HG03097 (cell line): ENCODE results near the gene TRPC4AP.

Source experiments
- ATAC-seq: cut with Tn5 transposase; IDR thresholded peaks from one replicate; pipeline ENCODE4 v1.9.1; 2021; ENCODE audit not compliant: unreplicated experiment, low FRiP score

The TRPC4AP gene

DNA sequence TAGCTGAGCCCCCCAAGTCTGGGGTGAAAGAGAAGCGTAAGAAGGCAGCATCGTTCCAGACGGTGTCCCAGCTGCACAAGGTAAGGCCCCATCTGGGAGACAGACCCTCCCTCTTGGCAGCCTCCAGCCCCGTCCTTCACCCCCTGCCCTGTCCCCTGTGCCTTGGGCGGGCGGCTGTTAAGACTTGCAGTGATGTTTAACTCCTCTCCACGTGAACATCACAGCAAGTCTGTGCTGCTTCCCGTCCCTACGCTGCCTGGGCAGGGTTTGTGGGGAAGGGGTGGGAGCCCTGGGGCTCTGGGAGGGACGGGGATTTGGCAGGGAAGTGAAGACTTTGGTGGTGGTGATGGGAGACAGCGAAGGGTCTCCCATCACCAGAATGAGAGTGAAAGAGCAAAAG, 102.4 kb downstream of the TRPC4AP start:
- no peak for ATAC-seq

DNA sequence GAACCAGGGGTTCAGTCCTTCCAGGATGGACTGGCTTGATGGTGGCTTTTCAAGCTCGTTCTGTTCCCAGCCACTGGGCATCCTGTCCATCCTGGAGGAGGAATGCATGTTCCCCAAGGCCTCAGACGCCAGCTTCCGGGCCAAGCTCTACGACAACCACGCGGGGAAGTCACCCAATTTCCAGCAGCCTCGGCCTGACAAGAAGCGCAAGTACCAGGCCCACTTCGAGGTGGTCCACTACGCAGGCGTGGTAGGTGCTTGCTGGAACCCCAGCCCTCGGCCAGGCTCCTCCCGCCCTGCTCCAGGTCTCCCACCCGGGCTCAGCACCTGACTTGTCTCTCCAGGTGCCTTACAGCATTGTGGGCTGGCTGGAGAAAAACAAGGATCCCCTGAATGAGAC, 102.9 kb downstream of the TRPC4AP start:
- ATAC-seq: no peak

DNA sequence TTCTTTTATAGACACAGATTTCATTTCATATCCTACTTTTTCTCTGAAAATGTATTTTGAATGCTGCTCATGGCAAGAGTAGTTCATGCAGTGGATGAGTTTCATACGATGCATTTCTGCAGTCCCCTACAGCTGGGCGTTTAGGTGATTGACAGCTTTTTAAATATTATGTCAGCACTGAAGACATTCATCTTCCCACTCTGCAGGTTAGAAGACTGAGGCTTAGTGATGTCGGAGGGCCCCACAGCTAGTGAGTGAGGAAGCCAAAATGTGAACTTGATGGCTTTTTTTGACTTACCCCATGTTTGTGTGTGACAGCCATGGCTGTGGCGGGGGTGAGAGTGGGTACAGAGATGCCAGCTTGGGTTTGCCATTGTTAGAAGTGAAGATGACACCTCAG, 103.5 kb downstream of the TRPC4AP start:
- no peak for ATAC-seq

DNA sequence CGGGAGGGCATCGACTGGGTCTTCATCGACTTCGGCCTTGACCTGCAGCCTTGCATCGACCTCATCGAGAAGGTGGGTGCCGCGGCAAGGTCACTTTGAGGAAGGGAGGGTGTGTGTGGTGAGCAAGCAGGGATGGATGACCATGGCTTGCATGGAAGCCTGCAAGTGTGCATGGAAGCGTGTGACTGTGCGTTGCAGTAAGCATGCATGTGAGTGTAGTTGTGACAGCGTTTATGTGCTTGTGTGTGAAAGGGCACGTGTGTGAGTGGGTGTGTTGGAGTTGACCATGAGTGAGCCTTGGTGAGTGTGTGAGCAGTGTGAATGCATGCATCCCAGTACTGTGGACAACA, 104.4 kb downstream of the TRPC4AP start:
- no peak for ATAC-seq

DNA sequence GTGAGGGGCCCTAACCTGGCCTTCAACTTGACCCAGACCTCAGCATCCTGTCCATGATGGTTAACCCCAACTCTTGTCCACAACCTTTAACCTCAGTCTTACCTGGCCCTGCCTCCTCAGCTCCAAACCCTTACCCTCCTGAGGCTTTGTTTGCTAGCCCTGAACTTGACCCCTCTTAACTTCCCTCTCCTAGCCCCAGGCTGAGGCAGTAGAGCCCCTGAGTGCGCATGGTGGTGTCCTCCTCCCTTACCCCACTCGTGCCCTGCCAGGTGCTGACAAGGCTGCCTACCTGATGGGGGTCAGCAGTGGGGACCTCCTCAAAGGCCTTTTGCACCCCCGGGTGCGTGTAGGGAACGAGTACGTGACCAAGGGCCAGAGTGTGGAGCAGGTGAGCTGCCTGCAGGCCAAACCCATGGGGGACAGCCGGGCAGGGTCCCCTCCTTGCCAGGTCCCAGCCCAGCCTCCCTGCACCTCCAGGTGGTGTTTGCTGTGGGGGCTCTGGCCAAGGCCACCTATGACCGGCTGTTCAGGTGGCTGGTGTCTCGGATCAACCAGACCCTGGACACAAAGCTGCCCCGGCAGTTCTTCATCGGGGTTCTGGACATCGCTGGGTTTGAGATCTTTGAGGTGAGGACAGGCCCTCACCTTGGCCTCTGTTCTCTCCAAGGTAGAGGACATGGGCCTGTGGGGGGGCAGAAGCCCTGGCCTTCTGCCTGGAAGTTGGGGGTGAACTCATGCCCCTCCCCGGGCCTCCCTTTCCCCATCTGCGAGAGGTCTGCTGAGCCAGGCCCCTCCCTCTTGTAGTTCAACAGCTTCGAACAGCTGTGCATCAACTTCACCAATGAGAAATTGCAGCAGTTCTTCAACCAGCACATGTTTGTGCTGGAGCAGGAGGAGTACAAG, 105.1 kb downstream of the TRPC4AP start:
- no peak for ATAC-seq

DNA sequence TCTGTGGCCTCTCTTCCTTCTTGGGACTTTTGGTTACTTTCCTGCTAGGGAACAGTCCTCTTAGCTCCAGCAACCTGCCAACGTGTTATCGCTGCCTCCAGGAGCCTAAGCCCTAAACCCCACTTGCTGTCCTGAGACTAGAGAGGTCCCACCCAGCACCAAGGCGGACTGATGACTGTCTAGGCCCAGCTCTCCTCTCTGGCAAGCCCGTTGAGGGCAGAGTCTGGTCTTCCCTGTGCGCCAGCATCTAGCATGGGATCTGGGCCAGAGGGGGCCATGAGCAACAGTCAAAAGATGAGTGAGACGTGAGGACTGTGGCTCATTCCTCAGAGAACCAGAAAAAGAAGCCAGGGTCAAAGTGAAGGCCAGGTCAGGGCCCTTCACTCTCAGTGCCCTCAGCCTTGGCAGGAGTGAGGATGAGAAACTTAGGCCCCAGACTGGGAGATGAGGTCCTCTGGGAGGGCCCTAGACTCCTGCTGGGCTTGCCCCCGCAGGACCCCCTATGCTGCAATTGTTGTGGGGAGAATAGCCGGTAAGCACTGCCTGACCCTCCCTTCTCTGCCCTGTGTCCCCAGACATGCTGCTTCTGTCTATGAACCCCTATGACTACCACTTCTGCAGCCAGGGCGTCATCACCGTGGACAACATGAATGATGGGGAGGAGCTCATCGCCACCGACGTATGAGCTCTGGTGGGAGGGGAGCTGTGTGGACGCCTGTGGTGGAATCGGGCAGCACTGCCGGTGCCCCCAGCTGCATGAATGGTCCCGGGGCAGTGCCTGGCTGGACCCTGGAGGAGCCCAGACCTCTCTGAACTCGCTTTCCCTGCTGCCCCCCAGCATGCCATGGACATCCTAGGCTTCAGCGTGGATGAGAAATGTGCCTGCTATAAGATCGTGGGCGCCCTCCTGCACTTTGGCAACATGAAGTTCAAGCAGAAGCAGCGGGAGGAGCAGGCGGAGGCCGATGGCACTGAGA, 106.0 kb downstream of the TRPC4AP start:
- no peak for ATAC-seq

DNA sequence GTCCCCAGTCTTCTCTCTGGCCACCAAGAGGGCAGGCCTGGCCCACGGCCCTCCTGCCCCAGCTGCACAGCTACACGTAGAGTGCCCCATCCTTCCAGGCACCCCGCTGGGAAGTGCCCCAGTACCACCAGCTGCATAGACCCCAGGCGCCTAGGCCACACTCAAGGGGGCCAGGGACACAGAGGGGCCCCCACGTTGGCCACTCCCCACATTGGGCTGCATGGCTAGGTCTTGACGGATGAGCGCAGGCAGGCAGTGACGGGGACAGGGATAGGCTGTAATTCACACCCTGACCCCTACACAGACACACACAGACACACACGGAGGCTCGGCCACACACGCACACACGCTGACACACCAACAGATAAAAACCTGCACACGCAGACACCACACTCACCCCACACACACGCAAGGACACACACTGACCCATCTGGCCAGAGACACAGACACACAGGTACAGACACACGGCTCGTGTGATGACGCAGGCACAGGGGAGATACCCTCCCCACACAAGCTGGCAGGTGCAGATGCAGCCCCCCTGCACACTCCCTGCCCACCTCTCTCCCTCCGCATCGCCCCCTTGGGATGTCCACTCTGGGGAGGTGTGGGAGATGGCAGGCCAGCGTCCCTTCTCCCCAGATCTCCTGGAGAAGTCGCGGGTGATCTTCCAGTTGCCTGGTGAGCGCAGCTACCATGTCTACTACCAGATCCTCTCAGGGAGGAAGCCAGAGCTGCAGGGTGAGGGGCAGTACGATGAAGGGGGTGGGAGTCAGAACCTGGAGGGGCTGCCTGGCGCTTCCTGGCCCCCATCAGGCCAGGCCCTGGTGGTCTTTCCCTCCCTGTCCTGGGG, 106.9 kb downstream of the TRPC4AP start:
- no peak for ATAC-seq

DNA sequence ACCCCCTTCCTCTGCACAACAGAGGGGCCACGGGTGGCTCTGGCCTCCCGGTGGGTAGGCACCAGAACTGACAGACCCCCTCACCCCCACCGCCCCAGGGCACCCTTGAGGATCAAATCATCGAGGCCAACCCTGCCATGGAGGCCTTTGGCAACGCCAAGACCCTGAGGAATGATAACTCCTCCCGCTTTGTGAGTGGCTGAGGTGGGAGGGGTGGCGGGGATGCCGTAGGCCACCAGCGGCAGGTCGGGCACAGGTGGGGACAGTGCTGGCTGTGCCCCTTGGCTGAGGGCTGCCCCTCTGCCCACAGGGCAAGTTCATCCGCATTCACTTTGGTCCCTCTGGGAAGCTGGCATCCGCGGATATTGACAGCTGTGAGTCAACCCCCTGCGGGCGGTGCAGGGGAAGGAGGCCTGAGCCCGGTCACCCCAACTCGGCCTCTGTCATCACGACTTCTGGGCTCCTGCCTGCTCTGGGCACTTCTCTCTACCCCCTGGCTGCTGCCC, 107.8 kb downstream of the TRPC4AP start:
- no peak for ATAC-seq

DNA sequence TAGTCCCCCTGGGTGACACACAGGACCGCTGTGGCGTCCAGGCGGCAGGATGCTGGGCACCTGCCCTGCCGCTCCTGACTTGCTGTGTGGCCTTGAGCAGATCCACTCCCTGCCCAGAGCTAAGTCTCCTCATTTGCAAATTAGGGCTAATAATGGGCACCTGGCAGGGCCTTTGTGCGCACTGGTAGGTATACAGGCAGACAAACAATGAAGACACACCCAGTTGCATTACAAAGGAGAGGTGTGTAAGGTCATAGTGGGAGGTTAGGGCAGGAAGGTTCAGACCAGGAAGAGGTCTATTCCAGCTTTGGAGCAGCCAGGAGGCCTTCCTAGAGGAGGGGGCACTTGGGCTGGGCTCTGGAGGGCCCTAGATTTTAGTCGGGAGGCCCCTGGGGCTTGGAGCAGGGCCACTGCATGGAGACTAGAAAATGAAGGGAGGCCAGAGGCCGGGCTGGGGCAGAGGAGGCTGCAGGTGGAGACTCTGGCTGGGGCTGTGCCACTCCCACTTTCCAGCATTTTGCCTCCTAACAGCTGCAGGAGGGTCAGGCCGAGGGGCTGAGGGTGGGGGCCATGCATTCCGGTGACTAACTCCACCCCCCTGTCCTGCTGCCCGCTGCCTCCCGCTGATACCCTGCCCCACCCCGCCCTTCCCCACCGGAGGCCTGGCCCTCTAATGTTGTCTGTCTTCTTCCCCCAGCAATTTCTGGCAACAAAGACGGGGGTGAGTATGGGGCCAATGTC, 108.4 kb downstream of the TRPC4AP start:
- no peak for ATAC-seq

DNA sequence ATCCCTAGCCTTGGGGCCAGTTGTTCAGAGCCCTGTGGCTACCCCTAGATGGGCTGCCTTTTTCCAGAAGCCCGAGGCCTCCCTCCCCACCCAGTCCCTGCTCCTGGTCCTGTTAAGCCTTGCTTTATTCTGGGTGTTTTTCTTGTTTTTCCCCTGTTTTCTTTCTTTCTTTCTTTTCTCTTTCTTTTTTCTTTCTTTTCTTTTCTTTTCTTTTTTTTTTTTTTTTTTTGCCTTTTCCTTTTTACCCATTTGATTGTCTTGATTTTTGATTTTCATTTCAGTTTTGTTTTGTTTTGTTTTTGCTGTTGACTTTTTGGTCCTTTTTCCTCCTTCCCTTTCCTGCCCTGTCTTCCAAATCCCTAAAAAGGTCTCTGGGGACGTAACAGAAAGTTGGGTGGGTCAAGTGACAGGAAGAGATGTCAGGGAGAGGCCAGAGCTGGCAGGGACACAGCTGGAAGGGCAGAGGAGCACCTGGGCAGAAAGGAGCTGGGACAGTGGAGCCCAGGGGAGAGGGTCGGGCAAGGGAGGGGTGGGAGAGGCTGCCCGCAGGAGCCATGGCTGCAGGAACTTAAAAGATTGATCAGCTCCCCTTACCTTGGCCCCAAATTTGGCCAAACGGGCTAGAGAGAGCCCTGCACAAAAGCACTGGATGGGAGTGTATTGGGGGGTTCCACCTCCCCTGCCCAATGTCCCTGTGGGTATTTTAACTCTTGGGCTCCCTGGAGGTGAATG, 109.4 kb downstream of the TRPC4AP start:
- no peak for ATAC-seq

DNA sequence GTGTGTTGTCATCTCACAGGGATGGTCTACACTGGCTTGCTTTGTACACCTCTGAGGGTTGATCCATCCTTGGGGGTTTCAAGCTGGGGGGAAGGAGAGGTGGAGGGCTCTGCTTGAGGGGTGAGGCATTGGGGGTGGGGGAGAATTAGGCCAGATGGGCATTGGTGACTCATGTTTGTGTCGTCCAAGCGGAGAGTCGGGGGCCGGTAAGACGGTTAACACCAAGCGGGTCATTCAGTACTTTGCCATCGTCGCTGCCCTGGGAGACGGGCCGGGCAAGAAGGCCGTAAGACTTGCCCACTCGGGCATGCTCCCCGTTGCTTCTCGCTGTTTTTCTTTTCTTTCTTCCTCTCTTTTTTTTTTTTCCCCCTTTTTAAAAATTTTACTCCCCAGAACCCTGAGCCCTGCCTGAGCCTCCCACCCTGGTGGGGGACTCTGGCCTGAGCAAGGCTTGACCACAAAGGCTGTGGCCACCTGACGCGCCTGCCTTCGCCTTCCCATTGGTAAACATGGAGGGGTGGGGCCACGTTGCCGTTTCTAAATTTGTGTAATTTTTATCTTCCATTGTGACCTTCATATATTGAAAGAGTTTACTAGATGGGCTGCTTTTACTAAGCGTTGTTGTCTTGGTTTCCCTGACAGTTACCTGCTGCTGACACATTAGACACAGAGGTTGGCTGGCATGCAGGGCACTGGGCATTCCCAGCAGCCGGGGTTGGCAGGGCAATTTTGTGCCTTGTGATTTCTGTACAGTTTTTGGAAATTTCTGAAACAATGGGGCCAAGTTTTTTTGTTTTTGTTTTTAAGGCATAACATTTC, 110.1 kb downstream of the TRPC4AP start:
- ATAC-seq: no peak

DNA sequence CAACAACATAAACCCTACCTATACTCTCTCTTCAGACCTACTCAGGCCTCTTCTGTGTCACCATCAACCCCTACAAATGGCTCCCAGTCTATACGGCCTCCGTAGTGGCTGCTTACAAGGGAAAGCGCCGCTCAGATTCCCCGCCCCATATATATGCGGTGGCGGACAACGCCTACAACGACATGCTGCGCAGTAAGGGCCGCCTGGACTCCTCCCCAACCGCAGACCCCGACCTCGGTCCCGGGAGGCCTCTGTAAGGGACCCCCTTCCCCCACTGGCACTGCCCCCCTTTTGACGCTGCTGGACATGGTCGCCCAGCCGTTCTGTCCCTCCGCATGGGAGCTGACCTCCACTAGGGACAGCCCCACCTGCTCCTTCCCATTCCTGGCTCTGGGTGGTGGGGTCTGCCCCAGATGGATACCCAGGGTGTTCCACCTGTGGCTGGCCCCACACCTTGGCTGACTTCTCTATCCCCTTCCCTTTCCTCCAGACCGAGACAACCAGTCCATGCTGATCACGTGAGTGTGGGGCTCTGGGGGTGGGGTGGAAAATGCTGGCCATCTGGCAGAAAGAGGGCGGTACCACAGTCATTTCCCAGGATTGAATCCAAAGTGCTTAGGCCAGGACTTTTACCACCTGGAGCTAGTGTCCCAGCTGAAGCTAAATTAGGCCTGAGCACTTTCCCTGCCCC, 111.9 kb downstream of the TRPC4AP start:
- ATAC-seq: no peak

DNA sequence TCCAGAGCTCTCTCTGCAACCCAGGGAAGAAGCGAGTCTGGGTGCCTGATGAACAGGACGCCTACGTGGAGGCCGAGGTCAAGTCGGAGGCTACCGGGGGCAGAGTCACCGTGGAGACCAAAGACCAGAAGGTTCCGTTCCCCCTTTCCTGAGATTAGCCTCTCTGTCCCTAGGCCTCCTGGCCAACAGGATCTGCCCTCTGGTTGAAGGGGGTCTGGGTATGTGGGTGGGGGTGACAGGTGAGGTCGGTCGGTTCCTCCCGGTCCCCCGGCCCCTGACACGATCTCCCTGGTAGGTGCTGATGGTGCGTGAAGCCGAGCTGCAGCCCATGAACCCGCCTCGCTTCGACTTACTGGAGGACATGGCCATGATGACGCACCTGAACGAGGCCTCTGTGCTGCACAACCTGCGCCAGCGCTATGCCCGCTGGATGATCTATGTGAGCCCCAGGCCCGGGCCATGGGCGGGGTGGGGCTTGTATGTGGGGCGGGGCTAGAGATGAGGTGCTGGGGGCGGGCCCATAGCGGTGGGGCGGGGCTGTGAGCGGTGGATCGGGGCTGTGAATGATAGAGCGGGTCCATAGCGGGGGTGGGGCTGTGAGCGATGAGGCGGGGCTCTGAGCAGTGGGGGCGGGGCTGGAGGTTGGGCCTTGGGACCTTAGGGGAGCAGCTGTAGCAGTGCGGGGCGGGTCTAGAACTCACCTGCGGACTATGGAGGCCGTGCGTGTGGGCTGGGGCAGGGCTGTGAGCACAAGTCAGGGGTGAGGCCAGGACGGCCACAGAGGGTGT, 113.0 kb downstream of the TRPC4AP start:
- no peak for ATAC-seq

DNA sequence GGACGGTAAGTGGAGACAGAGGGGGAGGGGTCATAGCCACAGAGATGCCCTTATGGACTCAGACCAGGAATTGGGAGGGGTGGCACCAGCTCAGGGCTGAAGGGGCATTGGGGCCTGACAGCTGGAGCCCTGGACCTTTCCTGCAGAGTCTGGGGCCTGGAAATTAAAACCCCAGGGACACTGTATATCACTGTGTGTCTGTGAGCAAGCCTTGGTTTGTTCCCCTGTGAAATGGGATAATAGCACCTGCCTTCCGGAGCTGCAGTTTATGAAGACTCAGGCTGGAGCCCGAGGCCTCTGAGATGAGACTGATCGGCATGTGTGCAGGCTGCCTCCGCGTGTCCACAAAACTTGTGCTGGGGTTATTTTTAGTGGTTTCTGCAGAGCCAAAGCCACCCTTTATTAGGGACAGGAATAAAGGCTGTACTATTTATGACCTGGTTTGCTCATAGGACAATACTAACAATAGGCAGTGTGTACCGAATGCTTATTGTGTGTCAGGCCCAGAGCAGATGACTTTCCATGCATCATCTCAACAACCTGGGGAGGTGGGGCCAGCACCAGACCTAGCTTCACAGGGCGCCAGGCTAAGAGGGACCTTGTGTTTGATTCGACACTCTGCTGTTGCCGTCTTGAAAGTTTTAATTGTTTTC, 114.4 kb downstream of the TRPC4AP start:
- no peak for ATAC-seq

DNA sequence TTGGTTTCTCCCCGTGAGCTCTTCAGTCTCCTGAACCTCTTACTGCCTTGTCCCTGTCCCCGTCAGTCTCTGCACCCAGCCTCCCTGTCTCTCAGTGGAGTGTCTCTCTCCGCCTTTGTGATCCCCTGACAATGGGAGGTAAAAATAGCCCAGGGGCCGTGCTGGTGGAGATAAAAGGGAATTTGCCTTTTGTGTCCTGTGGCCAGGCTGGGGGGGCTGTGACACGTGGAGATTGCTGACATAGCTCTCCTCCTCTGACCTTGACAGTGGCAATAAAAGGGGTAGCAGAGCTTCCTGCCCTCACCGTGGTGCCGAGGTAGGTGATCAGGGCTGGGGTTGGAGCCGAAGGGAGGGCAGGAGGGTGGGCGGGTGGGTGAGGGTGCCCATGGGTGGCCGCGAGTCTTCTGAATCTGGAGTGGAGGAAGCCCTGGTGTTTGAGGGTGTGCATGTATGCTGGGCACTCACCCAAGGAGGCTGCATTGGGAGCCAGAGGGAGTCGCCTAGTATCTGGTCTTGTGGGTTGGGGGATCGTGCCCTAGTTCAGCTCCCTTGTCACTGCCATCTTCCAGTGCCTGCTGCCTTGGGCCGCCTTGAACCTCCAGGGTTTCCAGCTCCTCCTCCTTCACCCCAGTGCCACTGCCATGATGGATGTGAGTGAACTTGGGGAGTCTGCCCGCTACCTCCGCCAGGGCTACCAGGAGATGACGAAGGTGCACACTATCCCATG, 115.1 kb downstream of the TRPC4AP start:
- ATAC-seq: no peak

DNA sequence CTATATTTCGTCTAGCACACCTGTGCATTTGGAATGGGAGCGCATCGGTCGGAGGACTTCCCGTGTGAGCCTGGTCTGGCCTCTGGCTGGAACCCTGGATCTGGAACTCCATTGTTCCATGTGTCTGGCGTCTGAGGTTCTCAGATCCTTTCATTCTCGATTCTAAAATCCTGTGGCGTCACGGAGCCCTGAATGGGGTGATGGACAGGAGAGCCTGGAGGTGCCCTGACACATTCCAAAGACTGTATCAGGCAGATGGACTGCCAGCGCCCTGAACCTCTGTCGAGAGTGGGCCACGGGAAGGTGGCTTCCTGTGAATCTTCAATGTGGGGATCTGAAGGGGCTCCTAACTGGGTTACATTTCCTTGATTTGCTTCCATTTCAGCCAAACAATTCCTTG, 116.3 kb downstream of the TRPC4AP start:
- no peak for ATAC-seq
